ENCODE results near the gene WDR91.
"Not testable (repeated sequence)": the region's sequence is repeated elsewhere in the genome, so short reads cannot be mapped to it uniquely, and the experiment has no call there.

The WDR91 gene

GRCh38 chr7:135179321-135179925, 31.9 kb downstream of the WDR91 start:
- DNase-seq (ENCODE audit: low read depth, low spot score) = no peak

DNA sequence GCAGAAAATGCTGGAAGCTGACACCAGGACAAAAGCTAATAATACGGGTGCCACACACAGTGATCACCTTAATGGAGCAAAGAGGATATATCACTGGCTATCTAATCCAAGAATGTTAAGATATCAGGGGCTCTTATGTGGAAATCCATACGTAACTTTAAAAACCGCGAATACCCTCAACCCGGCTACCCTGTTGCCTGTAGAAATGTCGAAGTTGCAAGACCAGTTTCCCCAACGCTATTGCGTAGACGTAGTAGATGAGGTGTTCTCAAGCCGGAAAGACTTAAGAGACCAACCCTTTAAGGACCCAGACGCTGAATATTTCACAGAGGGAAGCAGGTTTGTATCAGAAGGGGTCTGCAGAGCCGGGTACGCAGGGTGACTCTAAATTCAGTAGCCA, 33.0 kb downstream of the WDR91 start:
- DNase-seq (ENCODE audit: low read depth, low spot score) = no peak

DNA sequence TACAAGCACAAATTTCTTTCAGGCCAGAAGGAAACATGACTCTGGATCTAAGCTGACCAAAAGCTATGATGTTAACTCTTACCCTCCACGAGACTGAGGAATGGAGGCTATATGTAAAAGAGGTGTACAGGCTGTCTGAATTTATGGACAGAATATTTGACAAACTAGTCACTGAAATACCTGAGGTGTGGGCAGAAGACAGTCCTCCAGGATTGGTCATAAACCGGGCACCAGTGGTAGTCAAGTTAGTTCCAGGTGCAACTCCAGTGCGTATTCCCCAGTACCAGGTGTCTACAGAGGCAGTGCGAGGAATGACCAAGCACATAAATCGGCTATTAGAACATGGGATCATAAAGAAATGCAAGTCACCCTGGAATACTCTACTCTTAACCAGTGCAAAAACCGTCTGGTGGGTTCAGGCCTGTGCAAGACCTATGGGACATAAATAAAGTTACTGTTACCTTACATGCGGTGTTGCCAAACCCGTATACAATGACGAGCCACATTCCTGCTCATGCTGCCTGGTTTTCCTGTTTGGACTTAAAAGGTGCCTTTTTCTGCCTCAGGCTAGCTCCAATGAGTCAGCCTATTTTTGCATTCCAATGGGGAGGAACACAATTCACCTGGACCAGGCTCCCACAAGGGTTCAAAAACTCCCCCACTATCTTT, 34.2 kb downstream of the WDR91 start:
- peak; percentile 50 for DNase-seq (ENCODE audit: low read depth, low spot score)

DNA sequence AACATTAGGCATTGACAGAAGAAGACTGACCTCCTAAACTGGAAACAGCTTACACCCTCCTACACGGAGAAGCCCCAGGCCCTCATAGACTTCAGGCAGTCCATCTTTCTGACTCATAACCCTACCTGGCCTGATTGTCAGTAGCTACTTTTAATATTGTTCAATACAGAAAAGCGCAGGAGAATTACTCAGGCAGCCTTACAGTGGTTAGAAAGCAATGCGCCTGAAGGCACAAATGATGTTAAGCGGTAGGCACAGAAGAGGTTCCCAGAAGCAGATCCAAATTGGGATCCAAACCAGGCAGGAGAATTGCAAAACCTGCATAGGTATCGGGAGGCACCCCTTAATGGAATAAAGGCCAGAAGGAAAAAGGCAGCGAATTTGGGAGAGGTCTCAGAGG, 35.4 kb downstream of the WDR91 start:
- DNase-seq (ENCODE audit: low read depth, low spot score) = no peak

GRCh38 chr7:135174941-135175340, 36.4 kb downstream of the WDR91 start:
- no peak for DNase-seq (ENCODE audit: low read depth, low spot score)

DNA sequence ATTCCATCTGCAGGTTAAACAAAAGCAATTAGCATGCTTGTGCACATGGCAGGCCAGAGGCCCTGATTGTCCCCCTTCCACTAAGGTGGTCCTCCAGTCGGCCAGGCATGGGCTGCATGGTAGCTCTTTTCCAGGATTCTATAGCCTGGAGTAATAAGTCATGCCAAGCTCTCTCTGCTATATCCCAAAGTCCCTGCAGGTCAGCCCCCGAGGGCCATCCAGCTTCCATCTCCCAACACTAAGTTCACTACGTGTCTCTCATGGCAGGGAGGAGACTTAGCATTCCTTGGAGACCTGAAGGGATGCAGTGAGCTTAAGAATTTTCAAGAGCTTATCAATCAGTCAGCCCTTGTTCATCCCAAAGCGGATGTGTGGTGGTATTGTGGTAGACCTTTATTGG, 37.4 kb downstream of the WDR91 start:
- DNase-seq (ENCODE audit: low read depth, low spot score) = not testable (repeated sequence)

- DNase-seq (ENCODE audit: low read depth, low spot score) = not testable (repeated sequence)
Observed at GRCh38 chr7:135171581-135172291, 39.6 kb downstream of the WDR91 start.

GRCh38 chr7:135170998-135171481, 40.3 kb downstream of the WDR91 start:
- DNase-seq (ENCODE audit: low read depth, low spot score) = not testable (repeated sequence)

- peak; percentile 54 for DNase-seq (ENCODE audit: low read depth, low spot score)
Observed at GRCh38 chr7:135170274-135170997, 40.9 kb downstream of the WDR91 start, which contains the start of gene CYREN. Gene CYREN, minus strand, starts transcription at chr7:135170707. Its CDS starts 1,785 bp downstream, at chr7:135168922.

GRCh38 chr7:135169964-135170273, 41.4 kb downstream of the WDR91 start:
- no peak for DNase-seq (ENCODE audit: low read depth, low spot score)

DNA sequence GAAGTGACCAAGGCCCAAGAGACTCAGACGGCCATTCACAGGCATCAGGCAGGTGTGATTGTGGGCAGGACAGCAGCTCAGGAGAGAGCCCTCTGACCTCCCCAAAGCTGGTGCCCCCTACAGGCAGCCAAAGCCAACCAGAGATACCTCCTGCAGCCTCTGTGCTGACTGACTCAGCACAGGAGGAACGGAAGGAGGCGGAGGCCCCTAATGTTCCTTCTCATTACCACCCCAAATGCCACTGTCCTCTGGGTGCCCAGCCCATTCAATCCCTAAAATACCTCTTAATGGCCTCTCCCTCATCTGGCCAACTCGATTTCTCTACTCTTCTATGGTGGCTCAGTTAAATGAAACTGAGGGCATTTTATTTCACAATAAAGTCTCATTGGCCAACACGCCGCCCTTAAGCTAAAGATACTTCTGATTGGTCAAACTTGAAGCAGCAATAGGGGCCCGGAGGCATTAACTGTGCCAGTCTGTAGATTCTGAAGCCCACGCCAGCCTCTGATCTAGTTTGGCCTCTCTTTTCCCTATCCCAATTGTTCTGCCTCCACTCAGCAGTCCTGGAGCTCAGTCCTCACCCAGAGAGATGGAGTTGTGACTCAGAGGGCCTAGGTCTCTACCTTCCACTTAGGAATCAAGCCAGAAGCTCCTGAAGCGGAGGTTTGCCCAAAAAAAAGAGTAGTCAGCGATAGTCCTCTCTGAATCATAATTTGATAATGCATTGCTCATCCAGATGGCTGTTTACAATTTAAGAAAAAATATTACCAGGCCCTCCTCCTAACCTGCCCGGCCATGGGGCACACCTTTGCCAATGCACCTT, 42.0 kb downstream of the WDR91 start:
- no peak for DNase-seq (ENCODE audit: low read depth, low spot score)

DNA sequence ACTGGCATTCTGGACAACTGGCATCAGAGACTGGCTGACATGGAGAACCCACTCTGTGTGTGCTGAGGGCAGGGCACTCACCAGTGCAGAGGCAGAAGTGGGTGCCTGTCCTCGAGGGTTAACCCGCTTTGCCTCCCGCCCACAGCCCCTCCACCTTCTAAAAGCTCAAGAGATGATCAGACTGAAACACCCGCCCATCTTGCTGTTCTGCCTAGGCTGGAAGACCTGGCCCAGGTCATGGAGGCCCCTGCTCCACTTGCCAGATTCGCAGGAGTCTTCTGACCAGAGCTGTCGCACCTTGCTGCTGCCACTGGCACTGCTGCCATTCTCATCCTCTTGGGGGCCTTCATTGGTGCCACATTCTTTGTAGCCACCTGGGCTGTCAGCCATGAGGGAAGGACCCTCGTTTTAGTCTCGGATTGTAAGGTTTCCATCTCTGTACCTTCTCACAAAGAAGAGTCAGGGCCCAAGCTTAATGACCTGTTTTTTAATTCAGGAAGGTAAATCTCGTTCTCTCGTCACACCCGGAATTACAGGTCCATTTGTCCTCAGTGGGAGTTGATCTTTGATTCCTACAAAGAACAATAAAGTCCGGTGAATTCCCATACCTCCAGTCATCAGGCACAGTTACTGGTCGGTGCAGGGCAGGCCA, 42.7 kb downstream of the WDR91 start:
- DNase-seq (ENCODE audit: low read depth, low spot score) = no peak

DNA sequence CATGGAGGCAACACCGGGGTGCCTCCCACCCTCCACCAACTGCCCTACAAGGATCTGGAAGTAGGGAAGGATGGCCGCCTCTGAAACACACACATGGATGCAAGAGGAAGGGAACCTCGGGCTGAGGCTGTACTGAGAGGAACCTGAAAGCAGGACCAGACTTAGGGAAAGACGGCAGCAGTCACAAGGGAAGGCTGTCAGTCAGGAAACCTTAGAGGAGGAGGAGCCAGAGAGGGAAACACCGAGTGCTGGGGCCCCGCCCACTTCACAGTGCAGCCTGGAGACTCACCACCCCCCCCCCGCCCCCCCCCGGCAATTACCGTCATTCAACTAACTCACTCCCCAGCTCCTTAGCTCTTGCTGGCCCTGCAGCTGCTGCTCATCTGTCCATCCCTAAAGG, 43.3 kb downstream of the WDR91 start:
- DNase-seq (ENCODE audit: low read depth, low spot score) = no peak

DNA sequence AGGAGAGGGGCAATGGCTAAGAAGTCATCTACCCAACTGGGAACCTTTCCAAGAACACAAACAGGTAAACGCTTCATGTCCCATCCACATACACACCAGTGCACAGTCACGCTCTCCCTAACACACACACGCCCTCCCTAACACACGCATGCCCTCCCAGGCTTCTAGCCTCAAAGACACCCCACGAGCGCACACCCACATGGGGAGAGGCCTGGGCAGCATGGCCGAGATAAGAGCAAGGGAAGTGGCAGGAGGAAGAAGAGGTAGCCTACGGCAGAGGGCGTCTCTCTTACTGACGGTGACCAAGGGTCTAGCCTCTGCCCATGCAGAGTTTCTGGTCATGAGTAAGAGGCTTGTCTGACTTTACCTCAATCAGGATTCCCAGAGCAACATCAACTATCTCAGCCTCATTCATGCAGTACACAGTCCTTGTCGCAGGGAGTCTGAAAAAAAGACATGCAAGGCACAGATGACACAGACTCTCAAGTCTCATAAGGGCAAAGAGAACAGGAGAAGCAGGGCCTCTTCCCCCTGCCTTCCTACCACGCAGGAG, 43.9 kb downstream of the WDR91 start:
- DNase-seq (ENCODE audit: low read depth, low spot score) = no peak

DNA sequence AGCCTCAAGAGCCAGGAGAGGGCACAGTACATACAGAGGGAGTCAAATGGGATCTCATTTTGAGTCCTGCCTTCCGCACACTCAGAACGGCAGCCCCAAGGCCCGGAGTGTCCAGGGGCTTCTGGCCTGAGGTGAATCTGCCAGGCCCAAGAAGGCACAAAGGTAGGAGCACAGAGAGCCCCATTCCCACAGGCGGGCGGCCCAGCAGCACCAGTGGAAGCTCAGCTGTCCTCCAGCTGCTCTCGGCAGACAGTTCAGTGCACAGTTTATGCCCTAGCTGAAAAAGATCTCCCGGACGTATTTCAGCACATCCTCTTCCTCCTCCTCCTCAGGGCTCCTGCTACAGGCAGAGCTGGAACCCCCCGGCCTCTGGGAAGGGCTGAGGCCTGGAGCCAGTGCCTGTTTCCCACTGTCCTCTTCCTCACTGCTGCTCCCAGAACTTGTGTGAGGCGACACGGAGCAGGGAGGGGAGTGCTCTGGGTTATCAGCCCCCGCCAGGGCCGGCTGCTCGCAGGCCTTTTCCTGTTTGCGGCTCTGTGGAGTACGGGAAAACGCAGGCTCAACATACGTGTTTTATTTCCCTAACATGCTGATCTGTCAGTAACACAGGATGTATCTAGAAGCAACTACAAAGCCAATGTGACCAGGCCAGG, 44.9 kb downstream of the WDR91 start:
- no peak for DNase-seq (ENCODE audit: low read depth, low spot score)

DNA sequence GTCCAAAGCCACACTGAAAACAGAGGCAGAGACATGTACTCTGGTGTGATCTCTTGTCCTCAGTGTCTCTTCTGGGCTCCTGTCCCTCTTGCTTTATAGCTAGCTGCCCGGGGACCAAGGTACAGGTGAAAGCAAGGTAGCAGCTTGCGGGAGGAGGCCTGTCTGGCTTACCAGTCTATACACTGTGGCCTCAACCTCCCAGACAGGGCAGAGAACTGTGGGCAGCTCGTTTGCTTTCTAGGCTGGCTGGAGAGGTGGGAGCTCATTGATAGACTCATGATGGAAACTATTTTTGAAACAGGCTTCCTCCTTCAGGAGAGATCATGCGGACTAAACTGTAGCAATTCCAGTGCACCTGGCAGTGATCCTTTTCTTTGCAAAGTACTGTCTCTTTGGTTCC, 45.5 kb downstream of the WDR91 start:
- DNase-seq (ENCODE audit: low read depth, low spot score) = no peak

DNA sequence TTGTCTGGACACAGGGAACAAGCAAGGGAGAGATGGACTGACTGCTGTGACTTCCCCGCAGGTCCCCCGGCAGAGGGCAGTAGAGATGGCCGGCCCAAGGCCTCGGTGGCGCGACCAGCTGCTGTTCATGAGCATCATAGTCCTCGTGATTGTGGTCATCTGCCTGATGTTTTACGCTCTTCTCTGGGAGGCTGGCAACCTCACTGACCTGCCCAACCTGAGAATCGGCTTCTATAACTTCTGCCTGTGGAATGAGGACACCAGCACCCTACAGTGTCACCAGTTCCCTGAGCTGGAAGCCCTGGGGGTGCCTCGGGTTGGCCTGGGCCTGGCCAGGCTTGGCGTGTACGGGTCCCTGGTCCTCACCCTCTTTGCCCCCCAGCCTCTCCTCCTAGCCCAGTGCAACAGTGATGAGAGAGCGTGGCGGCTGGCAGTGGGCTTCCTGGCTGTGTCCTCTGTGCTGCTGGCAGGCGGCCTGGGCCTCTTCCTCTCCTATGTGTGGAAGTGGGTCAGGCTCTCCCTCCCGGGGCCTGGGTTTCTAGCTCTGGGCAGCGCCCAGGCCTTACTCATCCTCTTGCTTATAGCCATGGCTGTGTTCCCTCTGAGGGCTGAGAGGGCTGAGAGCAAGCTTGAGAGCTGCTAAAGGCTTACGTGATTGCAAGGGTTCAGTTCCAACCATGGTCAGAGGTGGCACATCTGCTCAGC, 46.8 kb downstream of the WDR91 start:
- no peak for DNase-seq (ENCODE audit: low read depth, low spot score)

DNA sequence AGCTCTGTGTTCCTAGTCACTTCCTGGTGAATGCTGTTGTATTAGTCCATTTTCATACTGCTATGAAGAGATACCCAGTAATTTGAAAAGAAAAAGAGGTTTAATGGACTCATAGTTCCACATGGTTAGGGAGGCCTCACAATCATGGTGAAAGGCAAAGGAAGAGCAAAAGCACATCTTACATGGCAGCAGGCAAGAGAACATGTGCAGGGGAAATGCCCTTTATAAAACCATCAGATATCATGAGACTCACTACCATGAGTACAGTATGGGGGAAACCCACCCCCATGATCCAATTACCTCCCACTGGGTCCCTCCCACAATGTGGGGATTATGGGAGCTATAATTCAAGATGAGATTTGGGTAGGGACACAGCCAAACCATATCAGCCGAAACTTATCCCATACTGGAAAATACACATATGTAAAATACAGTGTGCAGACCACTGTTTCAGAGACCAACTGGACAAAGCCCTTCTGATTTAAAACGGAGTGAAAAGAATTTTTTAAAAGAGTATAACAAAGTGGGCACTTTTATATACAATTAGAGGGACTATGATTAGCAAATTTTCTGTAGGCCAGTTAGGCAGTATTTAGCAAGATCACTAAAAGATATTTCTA, 48.8 kb downstream of the WDR91 start:
- DNase-seq (ENCODE audit: low read depth, low spot score) = no peak

DNA sequence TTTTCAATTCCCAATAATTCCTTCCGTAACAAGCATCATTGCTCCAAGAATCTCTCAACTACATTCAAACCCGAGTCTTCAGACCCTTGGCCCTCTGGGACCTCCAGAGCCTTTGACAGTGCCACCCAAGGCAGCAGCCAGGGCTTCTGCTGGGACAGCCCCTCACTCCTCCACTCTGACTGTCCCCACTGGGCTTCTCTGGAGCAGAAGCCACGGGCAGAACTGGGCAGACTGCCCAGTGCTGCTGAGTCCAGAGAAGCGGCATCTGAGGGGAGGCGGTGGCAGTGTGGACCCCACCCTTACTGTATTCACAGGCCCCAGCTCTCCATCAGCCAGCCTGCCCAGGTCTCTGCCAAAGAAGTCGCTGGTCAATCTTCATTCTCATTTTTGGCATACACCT, 49.7 kb downstream of the WDR91 start:
- DNase-seq (ENCODE audit: low read depth, low spot score) = no peak
